ENCODE data around the gene NRP1.

DNA sequence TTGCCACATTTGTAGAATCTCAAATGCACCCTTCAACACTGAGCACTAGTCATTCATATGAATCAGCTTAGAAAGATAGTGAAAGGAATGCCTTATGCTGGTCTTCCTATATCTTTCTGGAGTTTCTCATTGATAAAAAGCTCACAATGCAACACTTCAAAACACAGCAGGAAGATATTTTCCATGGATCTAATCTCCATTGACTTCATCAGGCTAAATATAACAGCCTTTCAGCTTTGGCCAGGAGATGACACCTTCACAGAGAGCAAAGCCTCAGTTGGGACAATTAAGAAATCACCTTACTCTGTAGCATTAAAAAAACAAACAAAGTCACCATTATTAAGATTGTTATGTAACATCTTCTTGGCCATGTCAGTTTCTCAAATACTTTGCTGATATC lies 6.7 kb downstream of the NRP1 start:
- TF ChIP-seq POLR2A (IDR thresholded peaks at IDR 0.05): no peak
- TF ChIP-seq, protein P1, sequence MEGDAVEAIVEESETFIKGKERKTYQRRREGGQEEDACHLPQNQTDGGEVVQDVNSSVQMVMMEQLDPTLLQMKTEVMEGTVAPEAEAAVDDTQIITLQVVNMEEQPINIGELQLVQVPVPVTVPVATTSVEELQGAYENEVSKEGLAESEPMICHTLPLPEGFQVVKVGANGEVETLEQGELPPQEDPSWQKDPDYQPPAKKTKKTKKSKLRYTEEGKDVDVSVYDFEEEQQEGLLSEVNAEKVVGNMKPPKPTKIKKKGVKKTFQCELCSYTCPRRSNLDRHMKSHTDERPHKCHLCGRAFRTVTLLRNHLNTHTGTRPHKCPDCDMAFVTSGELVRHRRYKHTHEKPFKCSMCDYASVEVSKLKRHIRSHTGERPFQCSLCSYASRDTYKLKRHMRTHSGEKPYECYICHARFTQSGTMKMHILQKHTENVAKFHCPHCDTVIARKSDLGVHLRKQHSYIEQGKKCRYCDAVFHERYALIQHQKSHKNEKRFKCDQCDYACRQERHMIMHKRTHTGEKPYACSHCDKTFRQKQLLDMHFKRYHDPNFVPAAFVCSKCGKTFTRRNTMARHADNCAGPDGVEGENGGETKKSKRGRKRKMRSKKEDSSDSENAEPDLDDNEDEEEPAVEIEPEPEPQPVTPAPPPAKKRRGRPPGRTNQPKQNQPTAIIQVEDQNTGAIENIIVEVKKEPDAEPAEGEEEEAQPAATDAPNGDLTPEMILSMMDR (IDR thresholded peaks at IDR 0.05): no peak

Data from lower leg skin (tissue), 3 donors.